GM18519 (cell line): ENCODE data around the gene GLP2R.

Experiments
- ATAC-seq: cut with Tn5 transposase; IDR thresholded peaks from one replicate; pipeline ENCODE4 v1.9.1; 2021; ENCODE audit warnings: mild to moderate bottlenecking, moderate library complexity; ENCODE audit not compliant: unreplicated experiment, low FRiP score

The GLP2R gene

DNA sequence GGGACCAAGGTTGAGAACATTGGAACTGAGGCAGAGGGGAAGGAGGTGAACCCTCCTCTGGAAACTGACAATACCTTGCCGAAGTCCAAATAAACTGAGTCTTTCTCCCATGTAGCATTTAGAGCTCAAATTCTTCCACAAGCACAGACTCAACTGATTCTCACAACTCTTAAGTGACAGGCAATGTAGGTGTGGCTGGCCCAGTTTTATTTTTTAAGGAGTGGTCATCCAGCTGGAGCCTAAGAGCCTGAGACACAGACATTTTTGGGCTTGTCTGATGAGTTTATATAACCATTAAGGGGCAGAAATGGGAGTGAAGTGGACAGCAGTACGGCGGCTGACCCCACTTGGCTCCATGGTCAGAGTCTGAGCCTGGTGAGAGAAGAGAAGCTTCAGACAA, 68.5 kb downstream of the GLP2R start:
- ATAC-seq = no peak

- ATAC-seq = no peak
Measured at GRCh38 chr17:9895923-9896322, 70.2 kb downstream of the GLP2R start.

DNA sequence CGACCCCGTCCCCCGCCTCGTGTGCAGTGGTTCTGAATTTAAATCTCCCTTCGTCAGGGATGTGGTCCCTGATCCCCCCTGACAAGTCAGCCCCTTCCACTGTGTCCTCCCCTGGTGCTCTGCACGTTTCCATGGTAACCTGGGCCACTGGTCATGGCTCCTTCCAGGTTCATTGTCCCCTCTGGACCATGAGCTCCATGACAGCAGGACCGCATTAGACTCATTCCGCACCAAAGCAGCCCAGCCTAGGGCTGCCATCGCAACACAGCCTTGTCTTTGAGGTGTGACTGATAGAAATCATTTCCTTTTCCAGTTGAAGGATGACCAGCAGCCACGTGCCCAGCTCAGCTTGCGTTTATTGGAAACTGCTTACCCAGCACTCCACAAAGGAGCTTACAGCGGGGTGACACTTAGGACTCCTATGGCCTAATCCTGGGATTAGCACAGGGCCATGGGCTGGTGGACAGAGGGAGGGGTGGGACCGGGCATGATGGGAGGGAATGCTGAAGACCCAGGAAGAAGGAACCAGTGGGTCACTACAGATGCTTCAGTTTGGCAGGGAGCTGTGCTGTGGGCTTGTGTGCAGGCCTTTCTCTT, 71.7 kb downstream of the GLP2R start:
- no peak for ATAC-seq

DNA sequence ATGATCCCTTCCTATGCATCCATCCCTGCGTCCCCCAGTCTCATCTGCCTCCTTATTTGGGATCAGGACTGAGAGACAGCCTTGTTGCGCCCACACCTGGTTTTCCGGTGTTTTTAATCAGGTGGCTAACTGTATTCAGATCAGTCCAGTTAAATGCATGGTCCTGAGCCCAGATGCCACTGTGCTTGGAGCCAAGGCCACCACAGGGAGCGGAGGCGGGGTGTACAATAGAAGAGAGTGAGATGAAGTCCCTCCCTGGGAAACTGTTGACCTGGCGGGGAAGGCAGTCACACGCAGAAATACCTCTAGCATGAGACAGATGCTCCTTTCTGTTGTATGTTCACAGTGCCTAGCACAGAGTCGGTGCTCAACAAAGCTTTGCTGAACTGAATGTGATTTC, 73.1 kb downstream of the GLP2R start:
- no peak for ATAC-seq

GRCh38 chr17:9899280-9900043, 73.7 kb downstream of the GLP2R start:
- no peak for ATAC-seq

DNA sequence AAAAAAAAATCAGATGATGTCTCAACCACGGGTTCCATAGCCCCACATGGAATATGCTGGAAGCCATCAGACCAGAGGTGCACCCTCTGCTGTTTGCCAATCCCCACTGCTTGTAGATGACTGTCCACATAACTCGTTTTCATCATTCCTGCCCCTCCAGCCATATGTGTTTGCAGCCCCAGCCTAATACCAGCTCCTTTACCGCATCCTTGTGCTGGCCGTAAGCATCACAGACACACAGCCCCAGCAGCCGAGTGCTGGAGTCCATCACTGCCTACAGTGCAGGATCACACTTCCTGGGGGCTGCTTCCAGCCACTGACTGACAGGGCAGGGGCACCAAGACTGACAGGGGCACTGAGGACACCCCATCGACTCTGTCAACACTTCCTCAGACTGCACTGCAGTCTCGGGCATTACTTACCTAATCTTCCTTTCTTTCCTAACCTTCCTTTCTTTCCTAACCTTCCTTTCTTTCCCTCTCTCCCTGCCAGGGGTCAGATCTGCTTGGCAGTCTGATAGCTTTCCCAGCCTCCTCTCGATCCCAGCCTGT, 74.4 kb downstream of the GLP2R start:
- no peak for ATAC-seq

- ATAC-seq = no peak
Measured at GRCh38 chr17:9900784-9901183, 75.1 kb downstream of the GLP2R start.

- no peak for ATAC-seq
Measured at GRCh38 chr17:9902120-9902519, 76.4 kb downstream of the GLP2R start.

DNA sequence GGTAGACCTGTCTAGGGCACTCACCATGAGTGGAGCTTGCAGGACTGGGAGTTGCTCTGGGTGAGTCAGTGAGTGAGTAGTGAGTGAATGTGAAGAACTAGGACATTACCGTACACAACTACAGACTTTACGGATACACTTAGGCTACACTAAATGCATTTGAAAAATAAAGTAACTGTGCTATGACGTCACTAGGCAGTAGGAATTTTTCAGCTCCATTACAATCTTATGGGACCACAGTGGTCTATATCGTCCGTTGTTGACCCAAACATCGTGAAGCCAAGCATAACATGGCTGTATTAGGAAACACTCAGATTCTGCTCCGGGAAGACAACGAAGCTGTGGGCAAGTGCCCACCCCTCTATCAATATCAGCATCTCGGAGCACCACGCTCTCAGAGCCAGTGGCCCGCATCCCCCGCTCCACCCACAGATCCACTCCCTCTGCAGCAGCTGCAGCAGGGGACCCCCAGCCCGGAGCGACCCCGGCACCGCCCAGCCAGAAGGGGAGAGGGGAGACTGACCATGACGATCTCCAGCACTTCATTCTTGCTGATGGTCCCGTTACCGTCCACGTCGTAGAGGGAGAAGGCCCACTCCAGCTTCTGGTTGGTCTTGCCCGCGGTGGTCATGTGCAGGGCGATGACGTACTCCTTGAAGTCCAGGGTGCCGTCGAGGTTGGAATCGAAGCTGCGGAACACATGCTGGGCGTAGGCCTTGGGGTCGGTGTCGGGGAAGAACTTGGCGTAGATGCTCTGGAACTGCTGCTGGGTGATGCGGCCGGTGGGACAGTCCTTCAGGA, 78.8 kb downstream of the GLP2R start:
- no peak for ATAC-seq

DNA sequence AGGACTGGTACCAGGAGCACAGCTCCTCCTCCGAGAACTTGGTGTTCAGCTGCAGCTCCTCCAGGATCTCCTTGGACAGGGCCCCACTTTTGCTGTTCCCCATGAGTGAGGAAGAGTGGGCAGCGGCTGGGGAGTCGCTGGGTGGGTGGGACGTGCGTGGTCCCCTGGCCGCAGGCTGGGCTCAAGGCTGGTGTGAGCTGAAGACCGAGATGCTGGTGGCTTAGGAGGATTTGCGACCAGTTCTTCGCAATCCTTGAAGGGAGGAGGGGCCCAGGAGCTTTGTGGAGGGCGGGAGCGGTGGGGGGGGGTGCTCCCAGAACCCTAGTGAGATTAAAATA, 79.3 kb downstream of the GLP2R start, which contains the start of gene RCVRN:
Gene RCVRN, minus strand, starts transcription at position 194 of the 338 bp plus-strand sequence. Its CDS starts 91 bp downstream, at position 103.
- ATAC-seq = no peak

DNA sequence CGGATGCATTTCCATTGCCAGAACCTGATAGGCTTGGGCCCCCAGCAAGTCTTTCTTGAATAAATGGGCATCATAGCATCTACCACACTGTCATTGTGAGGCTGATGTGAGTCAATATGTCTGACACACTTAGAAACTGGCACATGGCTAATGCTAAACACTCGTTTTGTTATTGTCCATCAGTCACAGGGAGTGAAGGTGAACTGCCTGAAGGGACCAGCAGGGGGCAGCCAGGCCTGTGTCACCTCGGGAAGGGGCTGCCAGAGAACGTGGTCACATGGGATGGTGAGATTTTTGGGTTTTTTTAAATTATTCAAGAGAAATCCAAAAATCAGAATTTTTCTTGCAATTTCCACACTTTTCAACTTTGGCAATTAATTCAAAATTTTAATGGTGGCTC, 80.2 kb downstream of the GLP2R start:
- ATAC-seq = no peak

DNA sequence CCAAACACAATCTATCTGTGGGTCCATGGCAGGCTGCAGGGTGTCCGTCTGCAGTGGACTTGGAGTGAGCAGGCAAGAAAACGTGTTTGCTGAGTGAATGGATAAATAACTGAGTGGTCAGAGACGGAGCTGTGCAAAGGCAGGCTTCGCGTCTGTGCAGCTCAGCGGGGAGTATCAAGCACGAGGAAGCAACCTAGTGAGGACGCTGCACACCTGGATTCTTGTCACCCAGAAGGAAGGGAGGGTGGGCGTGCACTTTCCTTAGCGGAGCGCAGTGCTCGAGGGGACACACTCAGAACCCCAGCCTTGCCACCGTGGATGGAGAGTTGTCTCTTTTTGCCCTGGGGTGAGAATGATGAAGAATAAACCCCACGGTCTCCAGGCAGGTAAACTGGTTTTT, 80.9 kb downstream of the GLP2R start:
- ATAC-seq = no peak

- no peak for ATAC-seq
Measured at GRCh38 chr17:9907131-9907530, 81.4 kb downstream of the GLP2R start.

DNA sequence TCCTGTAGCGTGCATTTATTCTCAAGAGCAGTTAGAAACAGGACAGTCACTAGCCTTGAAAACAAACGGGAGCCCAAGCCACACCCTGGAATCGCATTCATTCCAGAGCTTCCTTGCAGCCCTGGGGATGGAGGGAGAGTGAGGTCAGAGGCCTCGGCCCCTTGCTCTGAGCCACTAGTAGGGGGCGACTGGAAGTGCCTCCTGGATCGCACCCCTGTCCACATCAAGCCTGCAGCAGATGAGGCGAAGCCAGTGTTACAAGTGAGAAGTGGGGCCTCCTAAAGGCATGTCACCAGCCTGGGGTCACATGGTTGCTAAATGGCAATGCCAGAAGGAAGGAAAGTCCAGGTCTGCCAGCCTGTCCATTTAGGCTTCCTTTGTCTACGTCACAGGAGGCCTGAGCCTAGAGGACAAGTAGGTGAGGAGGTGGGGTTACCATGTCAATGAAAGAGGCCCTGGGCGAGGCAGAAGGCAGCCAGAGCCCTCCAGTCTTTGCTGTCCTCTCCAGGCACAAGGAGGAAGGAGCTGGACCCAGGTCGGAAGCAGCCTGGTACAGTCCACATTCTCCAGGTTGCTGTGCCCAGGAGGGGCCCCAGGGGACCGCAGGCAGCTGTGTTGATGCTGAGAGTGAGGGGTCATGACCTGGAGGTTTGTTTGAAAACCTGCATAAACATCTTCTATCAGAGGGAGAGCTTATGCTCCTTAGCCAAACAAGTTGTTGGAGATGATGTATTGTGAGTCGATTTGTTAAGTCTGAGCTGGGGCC, 82.3 kb downstream of the GLP2R start:
- no peak for ATAC-seq

DNA sequence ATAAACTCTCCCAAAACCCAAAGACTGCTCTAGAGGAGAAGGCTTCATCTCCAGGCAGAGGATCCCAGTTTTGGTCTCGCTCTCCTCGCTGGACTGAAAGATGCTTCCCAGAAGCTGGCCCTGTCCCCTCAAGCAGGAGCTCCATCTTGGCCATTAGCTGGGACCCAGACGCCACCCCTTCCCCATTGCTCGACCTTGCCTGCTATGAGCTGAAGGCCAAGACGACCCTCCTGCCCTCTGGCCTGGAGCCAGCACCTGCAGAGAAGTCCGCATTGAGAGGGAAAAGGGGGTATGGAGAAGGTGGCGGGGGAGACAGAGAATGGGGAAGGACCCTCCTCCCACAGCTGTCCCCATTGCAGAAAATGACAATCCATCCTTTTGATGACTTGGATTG, 82.9 kb downstream of the GLP2R start:
- no peak for ATAC-seq

DNA sequence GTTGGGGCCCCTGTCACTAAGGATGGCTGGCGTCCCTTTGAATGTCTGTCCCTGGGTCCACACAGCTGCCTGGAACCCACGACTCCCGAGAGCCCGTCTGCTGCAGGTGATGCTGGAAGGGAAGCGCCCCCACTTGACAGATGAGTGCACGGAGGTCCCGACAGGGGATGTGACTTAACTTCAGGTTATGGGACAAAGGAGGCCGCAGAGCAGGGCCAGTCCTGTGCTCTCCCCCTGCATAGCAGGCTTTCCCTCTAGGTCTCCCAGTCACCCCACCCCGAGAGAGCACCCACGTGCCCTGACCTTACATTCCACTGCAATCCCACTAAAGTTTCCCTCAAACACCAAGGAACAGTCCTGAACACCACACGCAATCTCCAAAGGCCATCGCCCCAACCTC, 85.4 kb downstream of the GLP2R start:
- no peak for ATAC-seq

GRCh38 chr17:9912121-9913099, 86.7 kb downstream of the GLP2R start:
- ATAC-seq = no peak

GRCh38 chr17:9913476-9913875, 87.8 kb downstream of the GLP2R start:
- ATAC-seq = no peak

GRCh38 chr17:9916108-9916507, 90.4 kb downstream of the GLP2R start:
- no peak for ATAC-seq
